ENCODE data around the gene C9orf40.

C9orf40 gene

GRCh38 chr9:74951107-74951720 is 1.5 kb downstream of the C9orf40 start:
- peak overlapping the region; percentile 99 for H3K9ac ChIP-seq (ENCODE audit: low read depth, low read length, poor library complexity, severe bottlenecking)

GRCh38 chr9:74949859-74950855 is 2.6 kb downstream of the C9orf40 start:
- peak overlapping the region; percentile 91 for H3K4me2 ChIP-seq (ENCODE audit: low read depth, low read length, poor library complexity, severe bottlenecking)
- no peaks in the 10 kb centered on the region for H3K9me3 ChIP-seq (ENCODE audit: insufficient read depth, low read depth, low read length)
- H3K4me1 ChIP-seq (ENCODE audit: insufficient read depth, low read length, poor library complexity, severe bottlenecking), result peaks cover 38% of the 10 kb centered on the region

More at GRCh38 chr9:74951107-74951720, 1.5 kb downstream of the C9orf40 start:
- H3K4me3 ChIP-seq (ENCODE audit: low read length, poor library complexity, severe bottlenecking), result peak overlapping the region; percentile 76
- H2AFZ ChIP-seq (ENCODE audit: low read length), result peak overlapping the region; percentile 26; the same call in 1 of the 2 replicates
- peaks cover 31% of the 10 kb centered on the region for H4K20me1 ChIP-seq (ENCODE audit: insufficient read depth, low read length, poor library complexity, severe bottlenecking)
- peaks cover 38% of the 10 kb centered on the region for H3K4me1 ChIP-seq (ENCODE audit: insufficient read depth, low read length, poor library complexity, severe bottlenecking)
- H3K79me2 ChIP-seq (ENCODE audit: insufficient read depth, low read length), result peaks cover 48% of the 10 kb centered on the region
- peak overlapping the region; percentile 91 for H3K4me2 ChIP-seq (ENCODE audit: low read depth, low read length, poor library complexity, severe bottlenecking)
- no peaks in the 10 kb centered on the region for H3K9me3 ChIP-seq (ENCODE audit: insufficient read depth, low read depth, low read length)
- no peaks in the 10 kb centered on the region for H3K9me2 ChIP-seq (replicated peaks; ENCODE audit: low read depth, low read length)
- no peaks in the 10 kb centered on the region for H3F3A ChIP-seq (ENCODE audit: low read depth)
- TF ChIP-seq EZH2phosphoT487 (IDR thresholded peaks at IDR 0.05; ENCODE audit: borderline replicate concordance) (no peak), CTCF (conservative IDR thresholded peaks at IDR 0.05; ENCODE audit: low read length) (no peak)
- no peaks in the 10 kb centered on the region for H3K36me3 ChIP-seq (ENCODE audit: insufficient read depth, low read length)
- H3K27me3 ChIP-seq (ENCODE audit: insufficient read depth, low read length, poor library complexity, severe bottlenecking), result no peaks in the 10 kb centered on the region

GRCh38 chr9:74948937-74949336 is 3.8 kb downstream of the C9orf40 start:
- H3K9ac ChIP-seq (ENCODE audit: low read depth, low read length, poor library complexity, severe bottlenecking), result peak overlapping the region; percentile 99

More at GRCh38 chr9:74949859-74950855, 2.6 kb downstream of the C9orf40 start:
- Histone ChIP-seq H3F3A (ENCODE audit: low read depth) (no peaks in the 10 kb centered on the region), H3K9me2 (replicated peaks; ENCODE audit: low read depth, low read length) (no peaks in the 10 kb centered on the region), H3K36me3 (ENCODE audit: insufficient read depth, low read length) (no peaks in the 10 kb centered on the region), H2AFZ (ENCODE audit: low read length) (no peak overlapping the region), H3K79me2 (ENCODE audit: insufficient read depth, low read length) (peaks cover 48% of the 10 kb centered on the region), H4K20me1 (ENCODE audit: insufficient read depth, low read length, poor library complexity, severe bottlenecking) (peaks cover 31% of the 10 kb centered on the region), H3K9ac (ENCODE audit: low read depth, low read length, poor library complexity, severe bottlenecking) (peak overlapping the region; percentile 99), H3K27me3 (ENCODE audit: insufficient read depth, low read length, poor library complexity, severe bottlenecking) (no peaks in the 10 kb centered on the region), H3K4me3 (ENCODE audit: low read length, poor library complexity, severe bottlenecking) (peak overlapping the region; percentile 76)
- TF ChIP-seq CTCF (conservative IDR thresholded peaks at IDR 0.05; ENCODE audit: low read length) (no peak), EZH2phosphoT487 (IDR thresholded peaks at IDR 0.05; ENCODE audit: borderline replicate concordance) (no peak)

More at GRCh38 chr9:74948937-74949336, 3.8 kb downstream of the C9orf40 start:
- H2AFZ ChIP-seq (ENCODE audit: low read length), result no peak overlapping the region
- peak overlapping the region; percentile 76 for H3K4me3 ChIP-seq (ENCODE audit: low read length, poor library complexity, severe bottlenecking)
- no peaks in the 10 kb centered on the region for H3K36me3 ChIP-seq (ENCODE audit: insufficient read depth, low read length)
- H3K4me2 ChIP-seq (ENCODE audit: low read depth, low read length, poor library complexity, severe bottlenecking), result peak overlapping the region; percentile 91
- H3K9me2 ChIP-seq (replicated peaks; ENCODE audit: low read depth, low read length), result no peaks in the 10 kb centered on the region
- H3K27me3 ChIP-seq (ENCODE audit: insufficient read depth, low read length, poor library complexity, severe bottlenecking), result no peaks in the 10 kb centered on the region
- H3K9me3 ChIP-seq (ENCODE audit: insufficient read depth, low read depth, low read length), result no peaks in the 10 kb centered on the region
- H4K20me1 ChIP-seq (ENCODE audit: insufficient read depth, low read length, poor library complexity, severe bottlenecking), result peaks cover 31% of the 10 kb centered on the region
- H3K4me1 ChIP-seq (ENCODE audit: insufficient read depth, low read length, poor library complexity, severe bottlenecking), result peaks cover 38% of the 10 kb centered on the region
- no peak for TF ChIP-seq CTCF (conservative IDR thresholded peaks at IDR 0.05; ENCODE audit: low read length)
- no peak for TF ChIP-seq EZH2phosphoT487 (IDR thresholded peaks at IDR 0.05; ENCODE audit: borderline replicate concordance)
- H3F3A ChIP-seq (ENCODE audit: low read depth), result no peaks in the 10 kb centered on the region
- peaks cover 40% of the 10 kb centered on the region for H3K79me2 ChIP-seq (ENCODE audit: insufficient read depth, low read length)

All from Loucy (cell line).